ENCODE measurements around the gene ENTPD5.

GRCh38 chr14:73945159-73945670 lies 73.9 kb downstream of the ENTPD5 start:
- TF ChIP-seq CTCF (IDR thresholded peaks at IDR 0.05) (no peak), EZH2 (IDR thresholded peaks at IDR 0.05; ENCODE audit: borderline replicate concordance, insufficient read depth, low read depth, low read length, poor library complexity, severe bottlenecking) (no peak)

All from B cell (primary cell).